Esophagus squamous epithelium (tissue), 5 donors: ENCODE results near the gene MROH2A. TPM values are rescaled to one million over a fixed set of nuclear protein-coding genes. Genes with fewer than 3 reads are reported as not detected.

Experiments used
- DNase-seq: peaks from one replicate; lab custom pipeline; 2025; lab: John Stamatoyannopoulos, UW
- H3K27ac ChIP-seq, 4 donors: fragments of 200-600 bp; sonication (generic); one replicate each; pipeline ENCODE4 v1.5.1; 2016 to 2019; ENCODE audit warnings: mild to moderate bottlenecking in 1 of 4
- H3K27me3 ChIP-seq, 4 donors: fragments of 200-600 bp; sonication (generic); 1 replicate in 3 of 4; 2 replicates in 1 of 4; pipeline versions ENCODE4 v1.5.1 to v1.6.0; 2017 to 2021; ENCODE audit warnings: antibody characterized with exemption in 1 of 4
- H3K36me3 ChIP-seq, 3 donors: fragments of 200-600 bp; sonication (generic); one replicate each; pipeline ENCODE4 v1.5.1; 2016 to 2019
- H3K4me1 ChIP-seq, 3 donors: fragments of 200-600 bp; sonication (generic); one replicate each; pipeline ENCODE4 v1.5.1; 2017 to 2019
- H3K4me3 ChIP-seq, 4 donors: fragments of 200-600 bp; sonication (generic); 1 replicate in 3 of 4; 2 replicates in 1 of 4; pipeline ENCODE4 v1.5.1; 2016 to 2019; ENCODE audit warnings: mild to moderate bottlenecking in 2 of 4, moderate library complexity in 1 of 4
- H3K9me3 ChIP-seq, 3 donors: fragments of 200-600 bp; sonication (generic); one replicate each; pipeline ENCODE4 v1.5.1; 2016 to 2019
- CTCF ChIP-seq, 6 experiments: fragments of 450-650 bp in 4 of 6; fragments of 200-600 bp in 2 of 6; sonication (generic) in 2 of 6; IDR thresholded peaks; one replicate each; pipeline ENCODE4 v1.5.1; 2016 to 2019; ENCODE audit warnings: antibody characterized with exemption in 6 of 6, mild to moderate bottlenecking in 4 of 6, moderate library complexity in 4 of 6
- POLR2A ChIP-seq, 4 donors: fragments of 450-650 bp; IDR thresholded peaks; one replicate each; pipeline ENCODE4 v1.6.1; 2017; ENCODE audit warnings: antibody characterized with exemption in 4 of 4, mild to moderate bottlenecking in 4 of 4, moderate library complexity in 3 of 4
- WGBS, 2 donors: methylation state at CpG; one replicate each; pipeline ENCODE4 v1.1.5; 2018; 5-methylcytosine and 5-hydroxymethylcytosine counted together
- intact Hi-C: fragments of 100-400 bp; cut with DNase I; formaldehyde crosslinking; loops from one replicate; pipeline ENCODE4 v1.15.0; 2022
- total RNA-seq, 4 donors: library from RNA; depleted of rRNA; stranded (reverse); fragments of >200 nt; gene quantifications; one replicate each; pipeline ENCODE4 v1.1.0, GENCODE V29; 2016
- donor health status: DM: yes; HTN: yes; CAD: no.

The MROH2A gene
- total RNA-seq, 4 donors from 2014 or later, result under 0.01 to 2.1 (median 0.57) TPM

DNA sequence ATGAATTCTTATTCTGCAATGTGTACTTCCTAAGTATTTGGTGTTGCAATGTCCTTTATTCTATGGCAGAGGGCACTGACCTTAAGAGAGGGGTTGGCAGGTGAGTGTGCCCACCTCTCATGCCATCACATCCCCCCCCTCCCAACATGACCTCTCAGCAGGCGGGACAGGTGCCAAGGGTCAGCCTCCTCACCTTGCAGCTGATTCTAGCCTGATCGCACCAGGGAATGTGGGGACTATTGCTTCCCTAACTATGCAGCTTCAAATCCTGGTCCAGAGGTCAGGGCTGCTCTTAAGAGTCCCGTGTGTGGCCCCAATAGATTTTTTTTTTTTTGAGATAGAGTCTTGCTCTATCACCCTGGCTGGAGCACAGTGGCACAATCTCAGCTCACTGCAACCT is 66.7 kb downstream of the MROH2A start:
- DNase-seq, result no peak
- 63 to 91% methylated on average over 1 to 3 of the region's 3 CpGs for WGBS, 2 donors
- intact Hi-C loops, result no loop called here
- Histone ChIP-seq H3K4me3 (no peak overlapping the region), H3K4me1 (no peaks in the 10 kb centered on the region), H3K9me3 (no peaks in the 10 kb centered on the region), H3K27me3 (no peaks in the 10 kb centered on the region), H3K36me3 (peaks cover 0 to 78% (median 0%) of the 10 kb centered on the region in 3 donors), H3K27ac (no peak overlapping the region)
- no peak for TF ChIP-seq POLR2A (IDR thresholded peaks at IDR 0.05)
- no peak for TF ChIP-seq CTCF (IDR thresholded peaks at IDR 0.05)

GRCh38 chr2:233845301-233846060 is 67.4 kb downstream of the MROH2A start:
- peaks cover 0 to 79% (median 0%) of the 10 kb centered on the region in 3 donors for H3K36me3 ChIP-seq
- no peaks in the 10 kb centered on the region for H3K9me3 ChIP-seq
- no peaks in the 10 kb centered on the region for H3K27me3 ChIP-seq
- no peak overlapping the region for H3K4me3 ChIP-seq
- WGBS, 2 donors, result 100% methylated on average over 1 of the region's 1 CpG
- no peak overlapping the region for H3K27ac ChIP-seq
- H3K4me1 ChIP-seq, result no peaks in the 10 kb centered on the region
- no peak for TF ChIP-seq CTCF (IDR thresholded peaks at IDR 0.05)
- TF ChIP-seq POLR2A (IDR thresholded peaks at IDR 0.05), result no peak
- no peak for DNase-seq
- intact Hi-C loops, result no loop called here

GRCh38 chr2:233846387-233847247 is 68.5 kb downstream of the MROH2A start:
- TF ChIP-seq CTCF (IDR thresholded peaks at IDR 0.05) (no peak), POLR2A (IDR thresholded peaks at IDR 0.05) (no peak)
- Histone ChIP-seq H3K36me3 (peaks cover 0 to 69% (median 0%) of the 10 kb centered on the region in 3 donors), H3K4me1 (no peaks in the 10 kb centered on the region), H3K27ac (no peak overlapping the region), H3K4me3 (no peak overlapping the region), H3K9me3 (no peaks in the 10 kb centered on the region), H3K27me3 (no peaks in the 10 kb centered on the region)
- DNase-seq, result no peak
- intact Hi-C loops, result no loop called here
- 79 to 84% methylated on average over 9 to 11 of the region's 16 CpGs for WGBS, 2 donors

DNA sequence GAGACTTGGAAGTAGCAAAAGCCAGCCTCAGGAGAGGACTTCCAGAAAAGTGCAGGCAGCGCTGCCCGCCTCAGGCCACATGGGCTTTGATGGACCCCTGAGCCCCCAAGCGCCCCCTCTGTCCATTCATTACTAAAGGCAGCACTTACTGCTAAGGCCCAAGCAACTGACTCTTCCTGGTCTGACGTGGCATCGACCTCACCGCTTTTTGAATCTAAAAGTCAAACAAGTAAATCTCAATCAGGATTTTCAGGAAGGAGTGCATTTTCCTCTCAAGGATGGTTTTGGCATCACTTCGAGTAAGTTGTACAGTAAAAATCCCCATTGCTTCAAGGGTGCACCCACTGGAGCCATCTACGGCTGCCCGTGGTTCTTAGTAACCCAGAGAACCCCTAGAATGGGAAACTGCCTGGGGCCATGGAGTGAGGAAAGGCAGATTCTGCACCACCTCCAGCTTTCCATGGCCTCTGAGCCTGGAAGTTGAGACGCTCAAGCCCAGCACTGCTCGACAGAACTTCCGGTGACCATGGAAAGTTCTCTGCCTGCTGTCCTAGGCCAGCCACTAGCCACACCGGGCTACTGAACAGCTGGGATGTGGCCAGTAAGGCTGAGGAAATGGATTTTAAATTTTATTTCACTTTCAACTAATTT is 69.2 kb downstream of the MROH2A start:
- peaks cover 0 to 62% (median 0%) of the 10 kb centered on the region in 3 donors for H3K36me3 ChIP-seq
- 95% methylated on average over 10 to 11 of the region's 13 CpGs for WGBS, 2 donors
- DNase-seq, result no peak
- intact Hi-C loops, result no loop called here
- TF ChIP-seq CTCF (IDR thresholded peaks at IDR 0.05), result no peak
- no peak for TF ChIP-seq POLR2A (IDR thresholded peaks at IDR 0.05)
- H3K9me3 ChIP-seq, result no peaks in the 10 kb centered on the region
- H3K4me1 ChIP-seq, result peaks cover 0 to 4% (median 0%) of the 10 kb centered on the region in 3 donors
- no peaks in the 10 kb centered on the region for H3K27me3 ChIP-seq
- H3K4me3 ChIP-seq, result no peak overlapping the region
- H3K27ac ChIP-seq, result no peak overlapping the region
